NCI-H2196 treated with DMSO at 0.1 percent for 48 hours (cell line): ENCODE data around the gene ABCA12.

Source experiments
- DNase-seq: peaks from one replicate; lab custom pipeline; 2025; ENCODE audit not compliant: unreplicated experiment; lab: John Stamatoyannopoulos, UW

ABCA12 gene

DNA sequence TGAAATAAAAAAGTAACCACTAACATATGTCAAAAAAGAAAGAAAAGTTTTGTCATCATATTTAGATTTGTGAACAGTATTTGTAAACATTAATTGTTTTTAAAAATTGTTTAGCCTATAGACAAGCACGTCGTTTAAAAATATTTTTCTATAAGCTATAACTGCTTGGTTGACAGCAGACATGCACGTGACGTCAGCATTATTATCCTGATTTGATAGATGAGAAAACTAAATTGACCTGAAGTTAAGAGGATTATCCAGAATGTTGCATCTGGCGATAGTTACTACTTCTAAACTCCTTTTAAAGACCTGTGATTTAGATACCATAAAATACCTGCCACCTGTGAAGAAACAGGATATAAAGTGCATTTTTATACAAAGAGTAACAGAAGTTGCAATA is 172.0 kb downstream of the ABCA12 start:
- no peak for DNase-seq

DNA sequence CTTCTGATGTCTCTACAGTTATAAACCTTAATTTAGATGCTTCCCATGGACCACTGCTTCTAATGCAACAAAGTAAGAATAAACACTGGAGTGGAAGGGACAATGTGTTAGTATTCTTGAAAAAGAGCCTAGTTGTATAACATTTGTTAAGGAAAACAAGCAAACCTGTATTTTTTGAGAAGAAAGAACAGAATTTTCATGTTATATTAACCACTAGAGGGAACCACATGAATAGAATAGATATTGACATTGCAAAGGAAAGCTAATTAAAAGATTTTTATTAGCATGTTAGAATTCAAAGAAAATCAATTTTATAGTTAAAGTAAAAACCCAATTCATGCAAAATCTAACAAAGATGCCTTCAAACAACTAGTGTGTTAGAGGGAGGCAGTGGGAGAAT is 177.7 kb downstream of the ABCA12 start:
- DNase-seq: no peak

DNA sequence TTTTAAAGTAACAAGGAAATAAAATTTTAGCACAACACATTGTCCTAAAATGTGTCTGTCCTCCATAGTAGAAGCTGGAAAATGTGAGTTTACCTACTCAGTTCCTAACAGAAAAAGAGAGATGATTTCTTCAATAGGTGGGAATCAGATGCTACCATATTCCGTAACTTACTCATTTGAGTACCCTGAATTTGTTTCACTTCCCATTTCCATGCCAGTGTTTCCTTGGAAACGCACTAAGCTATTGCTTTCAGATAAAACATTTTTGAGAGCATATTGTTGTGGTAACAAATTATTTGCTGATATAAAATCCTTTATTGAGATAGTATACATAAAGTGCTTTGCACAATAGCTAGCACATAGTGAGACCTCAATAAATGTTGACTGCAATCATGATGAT is 191.5 kb downstream of the ABCA12 start:
- DNase-seq: no peak

DNA sequence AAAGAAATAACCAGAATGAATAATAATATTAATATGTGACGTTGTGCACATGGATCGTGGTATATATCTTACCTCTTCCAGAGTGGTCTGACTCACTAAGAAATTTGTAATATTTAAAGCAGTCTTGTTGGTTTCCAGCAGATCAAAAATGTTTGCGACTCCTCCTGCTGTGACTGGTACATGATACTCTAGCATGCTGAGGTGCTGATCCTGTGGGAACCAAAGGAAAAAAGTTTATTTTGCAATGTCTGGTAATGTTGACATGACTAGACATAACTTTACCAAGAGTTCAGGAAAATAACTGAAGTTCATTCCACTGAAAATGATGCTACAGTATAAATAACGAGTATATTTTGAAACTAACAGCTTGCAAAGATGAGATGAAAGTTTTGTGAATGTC is 204.4 kb downstream of the ABCA12 start:
- DNase-seq: no peak

DNA sequence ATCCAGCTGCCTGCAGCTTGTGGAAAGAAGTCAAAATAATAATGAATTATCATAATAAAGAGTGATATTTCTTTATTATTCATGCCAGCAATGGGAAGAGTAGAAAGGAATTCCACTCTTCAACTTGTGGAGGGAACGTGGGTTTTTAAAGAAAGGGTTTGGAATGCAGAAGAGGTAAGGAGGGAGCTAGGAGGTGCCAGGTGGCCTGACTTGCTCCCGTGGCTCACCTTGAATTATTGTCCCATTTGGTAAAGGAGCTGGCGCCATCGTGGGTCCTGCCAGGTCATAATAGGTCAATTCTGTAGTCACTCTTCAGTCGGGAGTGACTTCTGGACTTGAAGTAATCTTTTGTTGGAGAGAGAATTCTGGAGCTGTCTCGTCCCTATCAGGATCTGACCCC is 233.8 kb downstream of the ABCA12 start:
- DNase-seq: no peak

GRCh38 chr2:214904176-214904575 is 234.2 kb downstream of the ABCA12 start:
- no peak for DNase-seq

DNA sequence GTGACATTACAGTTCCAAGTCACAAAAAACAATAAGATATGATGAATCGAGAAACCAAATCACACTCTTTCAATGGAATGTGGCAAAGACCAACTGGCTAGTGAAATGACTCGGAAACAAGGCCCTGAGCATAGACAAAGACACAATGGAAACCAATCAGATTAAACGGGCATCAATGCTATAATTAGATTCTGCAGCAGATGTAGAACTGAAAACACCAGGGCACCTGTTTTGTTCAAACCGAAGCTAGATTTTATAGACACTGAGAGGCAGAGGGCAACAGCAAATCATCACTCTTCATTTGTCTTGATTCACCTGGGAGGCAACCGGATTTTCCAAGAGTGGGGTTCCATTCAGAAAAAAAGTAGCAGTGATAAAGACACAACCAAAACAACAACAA is 236.1 kb downstream of the ABCA12 start:
- DNase-seq: no peak

GRCh38 chr2:214899751-214900150 is 238.7 kb downstream of the ABCA12 start:
- no peak for DNase-seq

- no peak for DNase-seq
Observed at GRCh38 chr2:214896274-214896673, 242.2 kb downstream of the ABCA12 start.

GRCh38 chr2:214895469-214895868 is 243.0 kb downstream of the ABCA12 start:
- no peak for DNase-seq

DNA sequence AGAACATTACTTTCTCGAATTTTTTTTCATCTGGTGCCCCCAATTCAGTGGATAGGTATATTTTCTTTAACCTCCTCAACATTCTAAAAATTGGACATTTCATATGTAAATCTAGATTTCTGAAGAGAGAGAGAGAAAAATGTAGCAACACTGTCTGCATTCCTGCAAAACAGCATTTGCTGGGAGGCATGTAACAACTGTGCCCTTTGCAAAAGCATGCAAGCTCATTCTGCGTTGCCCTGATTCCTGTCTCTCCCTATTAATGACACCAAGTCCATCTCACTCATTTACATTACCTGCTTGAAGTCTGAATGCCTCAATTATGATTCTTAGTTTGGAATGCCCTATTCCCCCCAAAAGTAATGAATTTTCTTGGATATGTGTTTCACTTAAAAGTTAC is 249.1 kb downstream of the ABCA12 start:
- DNase-seq: no peak

- DNase-seq: peak; percentile 13
Observed at GRCh38 chr2:214881647-214882202, 256.7 kb downstream of the ABCA12 start.
